ENCODE results near the gene RFX7. TPM values are rescaled to one million over a fixed set of nuclear protein-coding genes. Genes with fewer than 3 reads are reported as not detected.
"Not testable (repeated sequence)": the region's sequence is repeated elsewhere in the genome, so short reads cannot be mapped to it uniquely, and the experiment has no call there.

Gene RFX7
- total and polyA plus RNA-seq, 10 donors: 2.7 to 30.2 (median 20.9) TPM

GRCh38 chr15:56281145-56281544 is 37.5 kb upstream of the RFX7 start:
- WGBS, 5 donors: 84 to 91% (median 87%) methylated on average over 6 of the region's 6 CpGs
- Histone ChIP-seq H3K4me3 (no peak overlapping the region), H3K27ac (no peak overlapping the region), H3K36me3 (no peaks in the 10 kb centered on the region), H3K9me3 (peaks cover 0 to 18% (median 7%) of the 10 kb centered on the region in 8 donors), H3K4me1 (no peaks in the 10 kb centered on the region), H3K27me3 (replicated peaks in 1 of 7) (peaks cover 0 to 8% (median 0%) of the 10 kb centered on the region in 7 donors)
- intact Hi-C loops (cut with DNase I; ENCODE audit: low total_unique reads): no loop called here
- DNase-seq: no peak
- TF ChIP-seq POLR2AphosphoS5 (IDR thresholded peaks at IDR 0.05) (no peak), POLR2A (IDR thresholded peaks at IDR 0.05) (no peak)
- TF ChIP-seq, protein P1, sequence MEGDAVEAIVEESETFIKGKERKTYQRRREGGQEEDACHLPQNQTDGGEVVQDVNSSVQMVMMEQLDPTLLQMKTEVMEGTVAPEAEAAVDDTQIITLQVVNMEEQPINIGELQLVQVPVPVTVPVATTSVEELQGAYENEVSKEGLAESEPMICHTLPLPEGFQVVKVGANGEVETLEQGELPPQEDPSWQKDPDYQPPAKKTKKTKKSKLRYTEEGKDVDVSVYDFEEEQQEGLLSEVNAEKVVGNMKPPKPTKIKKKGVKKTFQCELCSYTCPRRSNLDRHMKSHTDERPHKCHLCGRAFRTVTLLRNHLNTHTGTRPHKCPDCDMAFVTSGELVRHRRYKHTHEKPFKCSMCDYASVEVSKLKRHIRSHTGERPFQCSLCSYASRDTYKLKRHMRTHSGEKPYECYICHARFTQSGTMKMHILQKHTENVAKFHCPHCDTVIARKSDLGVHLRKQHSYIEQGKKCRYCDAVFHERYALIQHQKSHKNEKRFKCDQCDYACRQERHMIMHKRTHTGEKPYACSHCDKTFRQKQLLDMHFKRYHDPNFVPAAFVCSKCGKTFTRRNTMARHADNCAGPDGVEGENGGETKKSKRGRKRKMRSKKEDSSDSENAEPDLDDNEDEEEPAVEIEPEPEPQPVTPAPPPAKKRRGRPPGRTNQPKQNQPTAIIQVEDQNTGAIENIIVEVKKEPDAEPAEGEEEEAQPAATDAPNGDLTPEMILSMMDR (IDR thresholded peaks at IDR 0.05 in 8 of 11, conservative IDR thresholded peaks at IDR 0.05 in 3 of 11): no peak

DNA sequence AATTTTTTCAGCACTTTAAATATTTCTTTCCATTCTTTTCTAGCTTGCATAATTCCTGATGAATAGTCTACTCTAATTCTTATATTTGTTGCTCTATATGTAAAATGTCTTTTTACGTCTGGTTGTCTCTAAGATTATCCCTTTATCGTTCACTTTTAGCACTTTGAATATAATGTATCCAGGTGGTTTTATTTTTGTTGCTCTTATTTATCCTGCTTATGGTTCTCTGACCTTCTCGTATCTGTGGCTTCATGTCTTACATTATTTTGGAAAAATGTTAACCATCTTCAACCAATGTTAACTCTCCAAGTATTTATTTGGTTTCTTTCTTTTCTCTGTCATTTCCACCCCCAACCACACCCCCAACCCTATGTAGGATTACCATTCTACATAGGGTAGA is 30.0 kb upstream of the RFX7 start:
- no peak for TF ChIP-seq POLR2A (IDR thresholded peaks at IDR 0.05)
- no peak for TF ChIP-seq POLR2AphosphoS5 (IDR thresholded peaks at IDR 0.05)
- TF ChIP-seq, protein P1 (IDR thresholded peaks at IDR 0.05 in 8 of 11, conservative IDR thresholded peaks at IDR 0.05 in 3 of 11): no peak
- Histone ChIP-seq H3K9me3 (peaks cover 0 to 47% (median 22%) of the 10 kb centered on the region in 8 donors), H3K27me3 (replicated peaks in 1 of 7) (no peaks in the 10 kb centered on the region), H3K4me3 (no peak overlapping the region), H3K27ac (no peak overlapping the region), H3K36me3 (no peaks in the 10 kb centered on the region), H3K4me1 (no peaks in the 10 kb centered on the region)
- intact Hi-C loops (cut with DNase I; ENCODE audit: low total_unique reads): no loop called here
- no peak for DNase-seq
- WGBS, 5 donors: 90 to 96% (median 92%) methylated on average over 3 of the region's 3 CpGs

GRCh38 chr15:56272454-56272853 is 28.8 kb upstream of the RFX7 start:
- no peak overlapping the region for H3K27ac ChIP-seq
- H3K36me3 ChIP-seq: no peaks in the 10 kb centered on the region
- WGBS, 5 donors: 29 to 41% (median 38%) methylated on average over 1 of the region's 1 CpG
- intact Hi-C loops (cut with DNase I; ENCODE audit: low total_unique reads): no loop called here
- peaks cover 0 to 44% (median 19%) of the 10 kb centered on the region in 8 donors for H3K9me3 ChIP-seq
- no peaks in the 10 kb centered on the region for H3K27me3 ChIP-seq (replicated peaks in 1 of 7)
- no peaks in the 10 kb centered on the region for H3K4me1 ChIP-seq
- no peak overlapping the region for H3K4me3 ChIP-seq
- TF ChIP-seq, protein P1 (IDR thresholded peaks at IDR 0.05 in 8 of 11, conservative IDR thresholded peaks at IDR 0.05 in 3 of 11): no peak
- no peak for TF ChIP-seq POLR2A (IDR thresholded peaks at IDR 0.05)
- no peak for DNase-seq

- H3K36me3 ChIP-seq; H3K4me3 ChIP-seq; DNase-seq; H3K27ac ChIP-seq; intact Hi-C loops (cut with DNase I; ENCODE audit: low total_unique reads); H3K4me1 ChIP-seq; H3K27me3 ChIP-seq (replicated peaks in 1 of 7): not testable (repeated sequence)
- peaks cover 0 to 16% (median 4%) of the 10 kb centered on the region in 8 donors for H3K9me3 ChIP-seq
- 89 to 98% (median 94%) methylated on average over 5 of the region's 5 CpGs for WGBS, 5 donors
Measured at GRCh38 chr15:56266465-56266864, 22.8 kb upstream of the RFX7 start.

Data from spleen (tissue), 11 donors.